ENCODE data around the gene UXS1. TPM values are rescaled to one million over a fixed set of nuclear protein-coding genes. Genes with fewer than 3 reads are reported as not detected.
"Not testable (repeated sequence)": the region's sequence is repeated elsewhere in the genome, so short reads cannot be mapped to it uniquely, and the experiment has no call there.

Gene UXS1
- total RNA-seq, 5 donors from 2014 or later (not counting 1 experiment from before 2014, with no cell fraction given): 90.8 to 167 (median 145) TPM

DNA sequence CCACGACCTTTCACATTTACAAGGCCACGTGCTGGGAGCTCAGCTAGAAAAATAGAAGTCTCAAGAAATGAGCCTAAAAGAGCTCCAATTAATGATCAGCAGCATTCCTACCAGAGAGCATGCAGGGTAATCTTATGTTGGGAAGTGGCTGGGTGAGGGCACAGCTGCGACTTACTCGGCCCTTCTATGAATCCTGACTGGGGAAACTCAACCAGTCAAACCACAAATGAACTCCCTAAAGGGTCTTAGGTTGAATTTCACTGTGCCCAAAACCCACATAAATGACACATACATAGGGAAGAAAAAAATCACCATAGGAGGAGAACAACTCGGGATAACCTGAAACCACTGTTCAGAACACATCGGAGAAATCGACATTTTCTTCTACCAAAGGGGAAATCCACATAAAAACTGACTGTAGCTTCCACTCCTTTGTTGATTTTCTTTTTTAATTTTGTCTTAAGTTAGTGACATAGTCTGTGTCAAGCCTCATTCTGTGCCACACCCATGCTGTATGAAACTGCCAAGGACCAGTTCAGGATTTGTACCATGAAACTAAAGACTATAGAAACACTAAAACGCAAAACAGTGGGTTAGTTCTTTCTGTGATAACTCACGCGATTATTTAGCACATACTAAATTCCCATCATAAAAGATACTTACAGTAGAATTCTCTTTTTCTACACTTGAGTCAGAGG, 54.7 kb downstream of the UXS1 start:
- H3K4me3 Mint-ChIP-seq: peak overlapping the region; percentile 73 to 92 (median 79)
- DNase-seq: peak in 1 of 35 experiments; percentile 39
- POLR2A ChIA-PET: no interaction called here

DNA sequence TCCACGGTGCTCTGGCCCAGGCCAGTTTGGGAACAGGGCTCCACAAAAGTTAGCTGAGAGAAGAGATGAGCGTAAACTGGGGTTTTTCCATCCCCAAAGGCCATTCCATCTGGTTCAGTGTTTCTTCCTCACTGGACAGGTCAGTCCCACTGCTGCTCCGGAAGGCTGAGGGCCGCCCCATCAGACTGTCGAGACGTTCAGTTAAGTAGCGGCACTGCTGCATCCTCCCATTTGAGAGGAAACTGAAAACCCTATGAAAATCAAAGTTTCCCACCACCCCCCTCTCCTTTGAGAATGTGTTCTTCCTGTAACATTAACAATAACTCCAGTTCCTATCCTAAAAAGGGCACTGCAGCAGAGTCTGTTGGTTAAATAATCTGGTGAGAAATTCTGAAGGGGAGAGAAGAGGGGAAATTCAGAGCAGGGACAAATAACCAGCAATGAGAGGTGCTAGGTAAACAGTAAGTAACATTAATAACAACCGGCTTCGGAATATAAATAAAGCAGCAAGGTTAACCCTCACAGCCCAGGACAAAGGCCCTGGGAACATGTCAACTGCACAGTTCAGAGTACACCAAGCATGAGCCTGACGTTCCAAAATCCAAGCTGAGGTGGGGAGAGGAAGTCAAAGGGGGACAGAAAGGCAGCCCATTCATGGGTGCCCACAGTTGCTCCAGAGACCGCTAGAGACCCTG, 55.4 kb downstream of the UXS1 start:
- peaks cover 52 to 54% (median 53%) of the 10 kb centered on the region in 3 donors for H3K4me1 Mint-ChIP-seq
- CTCF ChIA-PET: interaction anchor here (0.7 kb wide), 3 partner anchors 28 to 43 kb away, joined by 3 read pairs; no protein-coding TSS in a partner anchor

More for the DNA sequence above, 54.7 kb downstream of the UXS1 start:
- Histone ChIP-seq H3K9me3 (no peaks in the 10 kb centered on the region), H3K36me3 (ENCODE audit: control insufficient read depth in 2 of 2, extremely low read depth in 1 of 2, insufficient read depth in 1 of 2, low read length in 1 of 2) (peaks cover 6 to 14% of the 10 kb centered on the region in 2 donors), H3K4me3 (ENCODE audit: control insufficient read depth in 1 of 2, extremely low read depth in 1 of 2, low read length in 1 of 2) (peak overlapping the region in 1 of 2 donors; percentile 23), H3K4me1 (ENCODE audit: control insufficient read depth in 1 of 2, extremely low read depth in 1 of 2, insufficient read depth in 2 of 2, low read length in 2 of 2) (peaks cover 46 to 48% of the 10 kb centered on the region in 2 experiments), H3K27ac (ENCODE audit: low read length) (peak overlapping the region; percentile 62), H3K27me3 (replicated peaks in 1 of 2; ENCODE audit: control insufficient read depth in 2 of 2, extremely low read depth in 1 of 2, insufficient read depth in 2 of 2, low read length in 1 of 2) (no peaks in the 10 kb centered on the region)
- Mint-ChIP-seq H3K4me1 (peaks cover 59 to 61% (median 60%) of the 10 kb centered on the region in 3 donors), H3K27ac (peak overlapping the region; percentile 94 to 96), H3K36me3 (peaks cover 39% of the 10 kb centered on the region), H3K27me3 (no peaks in the 10 kb centered on the region), H3K9me3 (no peaks in the 10 kb centered on the region)
- 36% methylated on average over 2 of the region's 10 CpGs for WGBS (ENCODE audit: insufficient coverage)
- ATAC-seq (replicated peaks in 1 of 4): peak in 1 of 4 experiments; percentile 44
- CTCF ChIA-PET: interaction anchor here in 1 of 2 donors (0.7 kb wide), 1 partner anchor 44 kb away, joined by 3 read pairs; no protein-coding TSS in a partner anchor

GRCh38 chr2:106137731-106138521, 56.2 kb downstream of the UXS1 start:
- Histone ChIP-seq H3K27ac (ENCODE audit: low read length) (peak overlapping the region; percentile 62), H3K4me1 (ENCODE audit: control insufficient read depth in 1 of 2, extremely low read depth in 1 of 2, insufficient read depth in 2 of 2, low read length in 2 of 2) (peaks cover 39 to 46% of the 10 kb centered on the region in 2 experiments), H3K9me3 (no peaks in the 10 kb centered on the region), H3K36me3 (ENCODE audit: control insufficient read depth in 2 of 2, extremely low read depth in 1 of 2, insufficient read depth in 1 of 2, low read length in 1 of 2) (peaks cover 0 to 10% of the 10 kb centered on the region in 2 donors), H3K27me3 (replicated peaks in 1 of 2; ENCODE audit: control insufficient read depth in 2 of 2, extremely low read depth in 1 of 2, insufficient read depth in 2 of 2, low read length in 1 of 2) (no peaks in the 10 kb centered on the region), H3K4me3 (ENCODE audit: control insufficient read depth in 1 of 2, extremely low read depth in 1 of 2, low read length in 1 of 2) (peak overlapping the region; percentile 24 to 62)
- DNase-seq (peak in 8 of 35 experiments; percentile 13 to 64 (median 32)), ATAC-seq (replicated peaks in 1 of 4) (peak; percentile 78 to 85 (median 80))
- ChIA-PET POLR2A (interaction anchor here in 1 of 2 donors (0.6 kb wide), 2 partner anchors 23 to 41 kb away, joined by 3 to 4 read pairs; no protein-coding TSS in a partner anchor), CTCF (interaction anchor here in 1 of 2 donors (0.7 kb wide), 2 partner anchors 28 to 30 kb away, joined by 3 read pairs; no protein-coding TSS in a partner anchor)
- Mint-ChIP-seq H3K36me3 (peaks cover 26% of the 10 kb centered on the region), H3K27me3 (no peaks in the 10 kb centered on the region), H3K9me3 (no peaks in the 10 kb centered on the region), H3K27ac (peak overlapping the region; percentile 94 to 96), H3K4me3 (peak overlapping the region; percentile 73 to 92 (median 79)), H3K4me1 (peaks cover 46 to 48% (median 48%) of the 10 kb centered on the region in 3 donors)
- WGBS (ENCODE audit: insufficient coverage): 32% methylated on average over 6 of the region's 14 CpGs

More for the DNA sequence above, 55.4 kb downstream of the UXS1 start:
- Histone ChIP-seq H3K4me1 (ENCODE audit: control insufficient read depth in 1 of 2, extremely low read depth in 1 of 2, insufficient read depth in 2 of 2, low read length in 2 of 2) (peaks cover 44 to 46% of the 10 kb centered on the region in 2 experiments), H3K9me3 (no peaks in the 10 kb centered on the region), H3K36me3 (ENCODE audit: control insufficient read depth in 2 of 2, extremely low read depth in 1 of 2, insufficient read depth in 1 of 2, low read length in 1 of 2) (peaks cover 4 to 10% of the 10 kb centered on the region in 2 donors), H3K27me3 (replicated peaks in 1 of 2; ENCODE audit: control insufficient read depth in 2 of 2, extremely low read depth in 1 of 2, insufficient read depth in 2 of 2, low read length in 1 of 2) (no peaks in the 10 kb centered on the region), H3K27ac (ENCODE audit: low read length) (peak overlapping the region; percentile 62), H3K4me3 (ENCODE audit: control insufficient read depth in 1 of 2, extremely low read depth in 1 of 2, low read length in 1 of 2) (peak overlapping the region; percentile 24 to 62)
- H3K27me3 Mint-ChIP-seq: no peaks in the 10 kb centered on the region
- 43% methylated on average over 7 of the region's 11 CpGs for WGBS (ENCODE audit: insufficient coverage)
- peak in 1 of 35 experiments; percentile 36 for DNase-seq
- peak overlapping the region; percentile 94 to 96 for H3K27ac Mint-ChIP-seq
- peak overlapping the region; percentile 73 to 92 (median 79) for H3K4me3 Mint-ChIP-seq
- no peaks in the 10 kb centered on the region for H3K9me3 Mint-ChIP-seq
- POLR2A ChIA-PET: no interaction called here
- peak; percentile 29 to 60 (median 56) for ATAC-seq (replicated peaks in 1 of 4)
- peaks cover 32% of the 10 kb centered on the region for H3K36me3 Mint-ChIP-seq

GRCh38 chr2:106131192-106131591, 62.9 kb downstream of the UXS1 start:
- Mint-ChIP-seq H3K36me3 (peaks cover 31% of the 10 kb centered on the region), H3K4me3 (peak overlapping the region in 1 of 3 donors; percentile 28), H3K4me1 (peaks cover 11 to 31% (median 28%) of the 10 kb centered on the region in 3 donors)
- CTCF ChIA-PET; H3K27me3 Mint-ChIP-seq; H3K9me3 Mint-ChIP-seq; H3K4me1 ChIP-seq (ENCODE audit: control insufficient read depth in 1 of 2, extremely low read depth in 1 of 2, insufficient read depth in 2 of 2, low read length in 2 of 2); DNase-seq; ATAC-seq (replicated peaks in 1 of 4); H3K27ac Mint-ChIP-seq; H3K4me3 ChIP-seq (ENCODE audit: control insufficient read depth in 1 of 2, extremely low read depth in 1 of 2, low read length in 1 of 2); H3K9me3 ChIP-seq; H3K27ac ChIP-seq (ENCODE audit: low read length); H3K27me3 ChIP-seq (replicated peaks in 1 of 2; ENCODE audit: control insufficient read depth in 2 of 2, extremely low read depth in 1 of 2, insufficient read depth in 2 of 2, low read length in 1 of 2); POLR2A ChIA-PET: not testable (repeated sequence)
- no CpG with 5 or more reads among the region's 14 CpGs for WGBS (ENCODE audit: insufficient coverage)
- H3K36me3 ChIP-seq (ENCODE audit: control insufficient read depth in 2 of 2, extremely low read depth in 1 of 2, insufficient read depth in 1 of 2, low read length in 1 of 2): peaks cover 4 to 31% of the 10 kb centered on the region in 2 donors

- Mint-ChIP-seq H3K27ac (peak overlapping the region; percentile 19 to 34), H3K27me3 (no peaks in the 10 kb centered on the region), H3K9me3 (no peaks in the 10 kb centered on the region), H3K4me3 (peak overlapping the region; percentile 28 to 50 (median 41)), H3K4me1 (peaks cover 14 to 33% (median 29%) of the 10 kb centered on the region in 3 donors), H3K36me3 (peaks cover 36% of the 10 kb centered on the region)
- Histone ChIP-seq H3K27ac (ENCODE audit: low read length) (no peak overlapping the region), H3K4me1 (ENCODE audit: control insufficient read depth in 1 of 2, extremely low read depth in 1 of 2, insufficient read depth in 2 of 2, low read length in 2 of 2) (peaks cover 0 to 6% of the 10 kb centered on the region in 2 experiments), H3K27me3 (replicated peaks in 1 of 2; ENCODE audit: control insufficient read depth in 2 of 2, extremely low read depth in 1 of 2, insufficient read depth in 2 of 2, low read length in 1 of 2) (no peaks in the 10 kb centered on the region), H3K36me3 (ENCODE audit: control insufficient read depth in 2 of 2, extremely low read depth in 1 of 2, insufficient read depth in 1 of 2, low read length in 1 of 2) (peaks cover 4 to 38% of the 10 kb centered on the region in 2 donors), H3K9me3 (no peaks in the 10 kb centered on the region), H3K4me3 (ENCODE audit: control insufficient read depth in 1 of 2, extremely low read depth in 1 of 2, low read length in 1 of 2) (no peak overlapping the region)
- ChIA-PET CTCF (no interaction called here), POLR2A (no interaction called here)
- ATAC-seq (replicated peaks in 1 of 4) (no peak), DNase-seq (no peak)
- 93% methylated on average over 5 of the region's 13 CpGs for WGBS (ENCODE audit: insufficient coverage)
These were observed 63.7 kb downstream of the UXS1 start for GRCh38 chr2:106130251-106130998.

Measured in T-cell (primary cell).